ENCODE data around the gene ZFAND6.

DNA sequence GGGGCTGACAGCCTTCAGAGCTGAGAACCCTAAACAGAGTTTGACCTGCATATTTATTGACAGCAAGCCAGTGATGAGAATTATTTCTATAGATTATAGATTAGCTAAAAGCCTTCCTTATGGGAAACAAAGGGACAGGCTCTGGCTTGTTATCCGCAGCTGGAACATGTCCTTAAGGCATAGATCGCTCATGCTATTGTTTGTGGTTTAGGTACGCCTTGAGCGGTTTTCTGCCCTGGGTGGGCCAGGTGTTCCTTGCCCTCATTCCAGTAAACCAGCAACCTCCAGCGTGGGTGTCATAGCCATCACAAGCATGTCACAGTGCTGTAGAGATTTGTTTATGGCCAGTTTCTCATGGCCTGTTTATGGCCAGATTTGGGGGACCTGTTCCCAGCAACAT, 83.2 kb downstream of the ZFAND6 start:
- TF ChIP-seq, protein P1, sequence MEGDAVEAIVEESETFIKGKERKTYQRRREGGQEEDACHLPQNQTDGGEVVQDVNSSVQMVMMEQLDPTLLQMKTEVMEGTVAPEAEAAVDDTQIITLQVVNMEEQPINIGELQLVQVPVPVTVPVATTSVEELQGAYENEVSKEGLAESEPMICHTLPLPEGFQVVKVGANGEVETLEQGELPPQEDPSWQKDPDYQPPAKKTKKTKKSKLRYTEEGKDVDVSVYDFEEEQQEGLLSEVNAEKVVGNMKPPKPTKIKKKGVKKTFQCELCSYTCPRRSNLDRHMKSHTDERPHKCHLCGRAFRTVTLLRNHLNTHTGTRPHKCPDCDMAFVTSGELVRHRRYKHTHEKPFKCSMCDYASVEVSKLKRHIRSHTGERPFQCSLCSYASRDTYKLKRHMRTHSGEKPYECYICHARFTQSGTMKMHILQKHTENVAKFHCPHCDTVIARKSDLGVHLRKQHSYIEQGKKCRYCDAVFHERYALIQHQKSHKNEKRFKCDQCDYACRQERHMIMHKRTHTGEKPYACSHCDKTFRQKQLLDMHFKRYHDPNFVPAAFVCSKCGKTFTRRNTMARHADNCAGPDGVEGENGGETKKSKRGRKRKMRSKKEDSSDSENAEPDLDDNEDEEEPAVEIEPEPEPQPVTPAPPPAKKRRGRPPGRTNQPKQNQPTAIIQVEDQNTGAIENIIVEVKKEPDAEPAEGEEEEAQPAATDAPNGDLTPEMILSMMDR (conservative IDR thresholded peaks at IDR 0.05; ENCODE audit: low read depth, low read length) = no peak
- TF ChIP-seq EZH2 (IDR thresholded peaks at IDR 0.05; ENCODE audit: borderline replicate concordance, low read depth, low read length, poor library complexity, severe bottlenecking) = no peak

All from A673 (cell line).